GM23338 (cell line): ENCODE measurements around the gene RSPRY1. TPM values are rescaled to one million over a fixed set of nuclear protein-coding genes. Genes with fewer than 3 reads are reported as not detected.

Experiments
- ATAC-seq: fragments of 200-7000 bp; cut with Tn5 transposase; 3 replicates; pipeline ENCODE4 v1.9.1; 2020
- DNase-seq: peaks from one replicate; pipeline ENCODE4 v3.0.0-alpha.2; 2015; ENCODE audit warnings: low spot score
- H2AFZ ChIP-seq: fragments of 200-600 bp; sonication (generic); 2 replicates; pipeline ENCODE4 v1.8.0; 2016; ENCODE audit warnings: antibody characterized with exemption, mild to moderate bottlenecking, moderate library complexity
- H3F3A ChIP-seq: fragments of 200-600 bp; sonication (generic); replicated peaks from 2 replicates; pipeline ENCODE4 v1.8.0; 2017; ENCODE audit warnings: antibody characterized with exemption, mixed run types, low read depth
- H3K27ac ChIP-seq: fragments of 200-600 bp; sonication (generic); 2 replicates; pipeline ENCODE4 v1.6.1; 2016; ENCODE audit warnings: low read depth
- H3K27me3 ChIP-seq: fragments of 200-600 bp; sonication (generic); 2 replicates; pipeline ENCODE4 v1.8.0; 2016; ENCODE audit warnings: mild to moderate bottlenecking, mixed run types, moderate library complexity; ENCODE audit not compliant: insufficient read depth
- H3K36me3 ChIP-seq: fragments of 200-600 bp; sonication (generic); 2 replicates; pipeline ENCODE4 v1.8.0; 2016; ENCODE audit warnings: mild to moderate bottlenecking; ENCODE audit not compliant: insufficient read depth
- H3K4me1 ChIP-seq: fragments of 200-600 bp; sonication (generic); 2 replicates; pipeline ENCODE4 v1.8.0; 2016; ENCODE audit warnings: mild to moderate bottlenecking, moderate library complexity; ENCODE audit not compliant: insufficient read depth
- H3K4me2 ChIP-seq: fragments of 200-600 bp; sonication (generic); 2 replicates; pipeline ENCODE4 v1.7.1; 2017; ENCODE audit warnings: mixed run types
- H3K4me3 ChIP-seq: fragments of 200-600 bp; sonication (generic); 2 replicates; pipeline ENCODE4 v1.6.1; 2016; ENCODE audit warnings: mixed run types
- H3K79me2 ChIP-seq: fragments of 200-600 bp; sonication (generic); replicated peaks from 2 replicates; pipeline ENCODE4 v1.8.0; 2017; ENCODE audit warnings: mild to moderate bottlenecking; ENCODE audit not compliant: insufficient read depth
- H3K9me2 ChIP-seq: fragments of 200-600 bp; sonication (generic); 2 replicates; pipeline ENCODE4 v1.8.0; 2017; ENCODE audit not compliant: insufficient read depth
- H4K20me1 ChIP-seq: fragments of 200-600 bp; sonication (generic); replicated peaks from 2 replicates; pipeline ENCODE4 v1.8.0; 2017; ENCODE audit warnings: mild to moderate bottlenecking; ENCODE audit not compliant: insufficient read depth
- H3K27ac Mint-ChIP-seq: 2 replicates; pipeline ENCODE4 v1.8.0; 2020; ENCODE audit warnings: inconsistent platforms, mild to moderate bottlenecking, moderate library complexity, mixed read lengths
- H3K27me3 Mint-ChIP-seq: 3 replicates; pipeline ENCODE4 v1.8.0; 2022; ENCODE audit warnings: low read depth, mild to moderate bottlenecking, moderate library complexity, mixed read lengths, inconsistent platforms; ENCODE audit not compliant: insufficient read depth, poor library complexity
- H3K36me3 Mint-ChIP-seq: 3 replicates; pipeline ENCODE4 v1.8.0; 2021; ENCODE audit warnings: low read depth, mild to moderate bottlenecking, inconsistent platforms, moderate library complexity, mixed read lengths
- H3K4me1 Mint-ChIP-seq: 3 replicates; pipeline ENCODE4 v1.8.0; 2020; ENCODE audit warnings: mild to moderate bottlenecking, inconsistent platforms, mixed read lengths
- H3K4me3 Mint-ChIP-seq: 3 replicates; pipeline ENCODE4 v1.8.0; 2021; ENCODE audit warnings: moderate library complexity, mild to moderate bottlenecking, inconsistent platforms, mixed read lengths
- H3K9me3 Mint-ChIP-seq: 3 replicates; pipeline ENCODE4 v1.8.0; 2020; ENCODE audit warnings: moderate library complexity, mild to moderate bottlenecking, inconsistent platforms, mixed read lengths
- POLR2AphosphoS5 ChIP-seq: IDR thresholded peaks from 2 replicates; pipeline ENCODE4 v1.6.1; 2016; ENCODE audit warnings: antibody characterized with exemption, low read depth
- REST ChIP-seq: IDR thresholded peaks from one replicate; pipeline ENCODE4 v1.6.1; 2018; ENCODE audit warnings: antibody characterized with exemption; ENCODE audit not compliant: unreplicated experiment
- ZNF331 ChIP-seq: fragments of 250-450 bp; sonication (Bioruptor Pico); IDR thresholded peaks from 2 replicates; pipeline ENCODE4 v1.5.0; 2020; ENCODE audit warnings: low read depth, mild to moderate bottlenecking, moderate library complexity
- polyA plus RNA-seq: library from polyadenylated mRNA; unstranded; fragments of >200 nt; fragmentation: Nextera tagmentation; extraction: Ambion mirVana; gene quantifications from 2 replicates; pipeline ENCODE4 v1.2.1, GENCODE V29; 2016
- total RNA-seq: library from RNA; depleted of rRNA; stranded (reverse); fragments of >200 nt; shearing (Covaris generic); gene quantifications from 2 replicates; pipeline ENCODE4 v1.2.3, GENCODE V29; 2014
- TF ChIP-seq, protein P1 (sequence below): fragments of 250-450 bp; sonication (Bioruptor Pico); IDR thresholded peaks from 2 replicates; pipeline ENCODE4 v1.5.0; 2020; ENCODE audit warnings: mild to moderate bottlenecking, moderate library complexity

The RSPRY1 gene
- total and polyA plus RNA-seq, 2 experiments from 2014 or later: 25.8 to 35.9 TPM

GRCh38 chr16:57151369-57151768 is 34.8 kb upstream of the RSPRY1 start:
- Histone ChIP-seq H3K4me2 (0 out of 2 replicates have a peak overlapping the region, but pooled peaks have one; percentile 37), H3K4me3 (no peak overlapping the region), H3K79me2 (no peaks in the 10 kb centered on the region), H4K20me1 (no peaks in the 10 kb centered on the region), H3F3A (no peaks in the 10 kb centered on the region), H3K27ac (no peak overlapping the region), H3K9me2 (no peaks in the 10 kb centered on the region), H3K4me1 (peaks cover 40% of the 10 kb centered on the region), H2AFZ (no peak overlapping the region), H3K27me3 (no peaks in the 10 kb centered on the region), H3K36me3 (peaks cover 11% of the 10 kb centered on the region)
- ATAC-seq (peak; percentile 53), DNase-seq (no peak)
- H3K27me3 Mint-ChIP-seq: peaks cover 20% of the 10 kb centered on the region
- H3K9me3 Mint-ChIP-seq: no peaks in the 10 kb centered on the region; the same call in 2 of the 3 replicates
- TF ChIP-seq REST (no peak), ZNF331 (CRISPR knock-in tag) (no peak), POLR2AphosphoS5 (no peak)
- TF ChIP-seq, protein P1, sequence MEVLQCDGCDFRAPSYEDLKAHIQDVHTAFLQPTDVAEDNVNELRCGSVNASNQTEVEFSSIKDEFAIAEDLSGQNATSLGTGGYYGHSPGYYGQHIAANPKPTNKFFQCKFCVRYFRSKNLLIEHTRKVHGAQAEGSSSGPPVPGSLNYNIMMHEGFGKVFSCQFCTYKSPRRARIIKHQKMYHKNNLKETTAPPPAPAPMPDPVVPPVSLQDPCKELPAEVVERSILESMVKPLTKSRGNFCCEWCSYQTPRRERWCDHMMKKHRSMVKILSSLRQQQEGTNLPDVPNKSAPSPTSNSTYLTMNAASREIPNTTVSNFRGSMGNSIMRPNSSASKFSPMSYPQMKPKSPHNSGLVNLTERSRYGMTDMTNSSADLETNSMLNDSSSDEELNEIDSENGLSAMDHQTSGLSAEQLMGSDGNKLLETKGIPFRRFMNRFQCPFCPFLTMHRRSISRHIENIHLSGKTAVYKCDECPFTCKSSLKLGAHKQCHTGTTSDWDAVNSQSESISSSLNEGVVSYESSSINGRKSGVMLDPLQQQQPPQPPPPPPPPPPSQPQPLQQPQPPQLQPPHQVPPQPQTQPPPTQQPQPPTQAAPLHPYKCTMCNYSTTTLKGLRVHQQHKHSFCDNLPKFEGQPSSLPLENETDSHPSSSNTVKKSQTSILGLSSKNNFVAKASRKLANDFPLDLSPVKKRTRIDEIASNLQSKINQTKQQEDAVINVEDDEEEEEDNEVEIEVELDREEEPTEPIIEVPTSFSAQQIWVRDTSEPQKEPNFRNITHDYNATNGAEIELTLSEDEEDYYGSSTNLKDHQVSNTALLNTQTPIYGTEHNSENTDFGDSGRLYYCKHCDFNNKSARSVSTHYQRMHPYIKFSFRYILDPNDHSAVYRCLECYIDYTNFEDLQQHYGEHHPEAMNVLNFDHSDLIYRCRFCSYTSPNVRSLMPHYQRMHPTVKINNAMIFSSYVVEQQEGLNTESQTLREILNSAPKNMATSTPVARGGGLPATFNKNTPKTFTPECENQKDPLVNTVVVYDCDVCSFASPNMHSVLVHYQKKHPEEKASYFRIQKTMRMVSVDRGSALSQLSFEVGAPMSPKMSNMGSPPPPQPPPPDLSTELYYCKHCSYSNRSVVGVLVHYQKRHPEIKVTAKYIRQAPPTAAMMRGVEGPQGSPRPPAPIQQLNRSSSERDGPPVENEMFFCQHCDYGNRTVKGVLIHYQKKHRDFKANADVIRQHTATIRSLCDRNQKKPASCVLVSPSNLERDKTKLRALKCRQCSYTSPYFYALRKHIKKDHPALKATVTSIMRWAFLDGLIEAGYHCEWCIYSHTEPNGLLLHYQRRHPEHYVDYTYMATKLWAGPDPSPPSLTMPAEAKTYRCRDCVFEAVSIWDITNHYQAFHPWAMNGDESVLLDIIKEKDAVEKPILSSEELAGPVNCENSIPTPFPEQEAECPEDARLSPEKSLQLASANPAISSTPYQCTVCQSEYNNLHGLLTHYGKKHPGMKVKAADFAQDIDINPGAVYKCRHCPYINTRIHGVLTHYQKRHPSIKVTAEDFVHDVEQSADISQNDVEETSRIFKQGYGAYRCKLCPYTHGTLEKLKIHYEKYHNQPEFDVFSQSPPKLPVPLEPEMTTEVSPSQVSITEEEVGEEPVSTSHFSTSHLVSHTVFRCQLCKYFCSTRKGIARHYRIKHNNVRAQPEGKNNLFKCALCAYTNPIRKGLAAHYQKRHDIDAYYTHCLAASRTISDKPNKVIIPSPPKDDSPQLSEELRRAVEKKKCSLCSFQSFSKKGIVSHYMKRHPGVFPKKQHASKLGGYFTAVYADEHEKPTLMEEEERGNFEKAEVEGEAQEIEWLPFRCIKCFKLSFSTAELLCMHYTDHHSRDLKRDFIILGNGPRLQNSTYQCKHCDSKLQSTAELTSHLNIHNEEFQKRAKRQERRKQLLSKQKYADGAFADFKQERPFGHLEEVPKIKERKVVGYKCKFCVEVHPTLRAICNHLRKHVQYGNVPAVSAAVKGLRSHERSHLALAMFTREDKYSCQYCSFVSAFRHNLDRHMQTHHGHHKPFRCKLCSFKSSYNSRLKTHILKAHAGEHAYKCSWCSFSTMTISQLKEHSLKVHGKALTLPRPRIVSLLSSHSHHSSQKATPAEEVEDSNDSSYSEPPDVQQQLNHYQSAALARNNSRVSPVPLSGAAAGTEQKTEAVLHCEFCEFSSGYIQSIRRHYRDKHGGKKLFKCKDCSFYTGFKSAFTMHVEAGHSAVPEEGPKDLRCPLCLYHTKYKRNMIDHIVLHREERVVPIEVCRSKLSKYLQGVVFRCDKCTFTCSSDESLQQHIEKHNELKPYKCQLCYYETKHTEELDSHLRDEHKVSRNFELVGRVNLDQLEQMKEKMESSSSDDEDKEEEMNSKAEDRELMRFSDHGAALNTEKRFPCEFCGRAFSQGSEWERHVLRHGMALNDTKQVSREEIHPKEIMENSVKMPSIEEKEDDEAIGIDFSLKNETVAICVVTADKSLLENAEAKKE (CRISPR knock-in tag): 0 out of 2 replicates have a peak, but pooled peaks have one; percentile 8
- peak overlapping the region; percentile 70; the same call in 1 of the 2 replicates for H3K27ac Mint-ChIP-seq
- peaks cover 54% of the 10 kb centered on the region for H3K4me1 Mint-ChIP-seq
- no peak overlapping the region for H3K4me3 Mint-ChIP-seq
- peaks cover 36% of the 10 kb centered on the region for H3K36me3 Mint-ChIP-seq
